Gastrocnemius medialis (tissue), 4 donors: ENCODE data around the gene TPT1.

ENCODE experiments used
- CTCF ChIP-seq, 5 experiments: fragments of 450-650 bp in 3 of 5; fragments of 200-600 bp in 2 of 5; sonication (generic) in 2 of 5; IDR thresholded peaks in 4 of 5; conservative IDR thresholded peaks in 1 of 5; 1 replicate in 4 of 5; 2 replicates in 1 of 5; pipeline ENCODE4 v1.5.1; 2016 to 2019; ENCODE audit warnings: antibody characterized with exemption in 5 of 5, mild to moderate bottlenecking in 3 of 5, moderate library complexity in 3 of 5
- POLR2A ChIP-seq, 2 donors: fragments of 450-650 bp; IDR thresholded peaks; one replicate each; pipeline ENCODE4 v1.6.1; 2017; ENCODE audit warnings: antibody characterized with exemption in 2 of 2, mild to moderate bottlenecking in 2 of 2, moderate library complexity in 2 of 2

GRCh38 chr13:45381196-45381595 lies 40.2 kb upstream of the TPT1 start:
- no peak for TF ChIP-seq CTCF (IDR thresholded peaks at IDR 0.05 in 4 of 5, conservative IDR thresholded peaks at IDR 0.05 in 1 of 5)
- TF ChIP-seq POLR2A (IDR thresholded peaks at IDR 0.05), result no peak
